Erythroblast (primary cell): ENCODE results near the gene AMD1.

Experiments
- GATA1 ChIP-seq: IDR thresholded peaks from 2 replicates; pipeline ENCODE4 v1.6.1; 2011; ENCODE audit warnings: low read depth, mild to moderate bottlenecking, control low read depth, low read length, moderate library complexity
- POLR2A ChIP-seq: IDR thresholded peaks from 2 replicates; pipeline ENCODE4 v1.6.1; 2011; ENCODE audit warnings: mild to moderate bottlenecking, low read length

- no peak for TF ChIP-seq POLR2A
- TF ChIP-seq GATA1, result no peak
Observed at GRCh38 chr6:110876806-110877564, 2.4 kb downstream of the AMD1 start.
